Superior temporal gyrus (tissue), 1 donor: ENCODE results near the gene MACF1.
"Not testable (repeated sequence)": the region's sequence is repeated elsewhere in the genome, so short reads cannot be mapped to it uniquely, and the experiment has no call there.

Source experiments
- DNase-seq: peaks from one replicate; pipeline ENCODE4 v3.0.0-alpha.2; 2016; ENCODE audit errors: extremely low spot score

The MACF1 gene

GRCh38 chr1:39514710-39515124 lies 310.2 kb downstream of the MACF1 start:
- not testable (repeated sequence) for DNase-seq

- DNase-seq: not testable (repeated sequence)
Measured at GRCh38 chr1:39515131-39516086, 310.9 kb downstream of the MACF1 start.

GRCh38 chr1:39516841-39517240 lies 312.3 kb downstream of the MACF1 start:
- DNase-seq: not testable (repeated sequence)

GRCh38 chr1:39517936-39518335 lies 313.4 kb downstream of the MACF1 start:
- not testable (repeated sequence) for DNase-seq

GRCh38 chr1:39519376-39519775 lies 314.9 kb downstream of the MACF1 start:
- not testable (repeated sequence) for DNase-seq

GRCh38 chr1:39522221-39522620 lies 317.7 kb downstream of the MACF1 start:
- not testable (repeated sequence) for DNase-seq

- no peak for DNase-seq
Measured at GRCh38 chr1:39522661-39523567, 318.4 kb downstream of the MACF1 start.

GRCh38 chr1:39524171-39524570 lies 319.7 kb downstream of the MACF1 start:
- DNase-seq: no peak

GRCh38 chr1:39524591-39525365 lies 320.3 kb downstream of the MACF1 start:
- DNase-seq: no peak

GRCh38 chr1:39525366-39526165 lies 321.1 kb downstream of the MACF1 start:
- no peak for DNase-seq

- no peak for DNase-seq
Measured at GRCh38 chr1:39526466-39527189, 322.1 kb downstream of the MACF1 start.

GRCh38 chr1:39527190-39527579 lies 322.7 kb downstream of the MACF1 start:
- not testable (repeated sequence) for DNase-seq

GRCh38 chr1:39528082-39528481 lies 323.6 kb downstream of the MACF1 start:
- no peak for DNase-seq

GRCh38 chr1:39529901-39530535 lies 325.5 kb downstream of the MACF1 start:
- DNase-seq: no peak

GRCh38 chr1:39531526-39531925 lies 327.0 kb downstream of the MACF1 start:
- DNase-seq: no peak

- DNase-seq: no peak
Measured at GRCh38 chr1:39533442-39533841, 328.9 kb downstream of the MACF1 start.
